ENCODE results near the gene PFN3. TPM values are rescaled to one million over a fixed set of nuclear protein-coding genes. Genes with fewer than 3 reads are reported as not detected.

PFN3 gene
- total RNA-seq, 1 experiment from 2014 or later, result 0.48 TPM

DNA sequence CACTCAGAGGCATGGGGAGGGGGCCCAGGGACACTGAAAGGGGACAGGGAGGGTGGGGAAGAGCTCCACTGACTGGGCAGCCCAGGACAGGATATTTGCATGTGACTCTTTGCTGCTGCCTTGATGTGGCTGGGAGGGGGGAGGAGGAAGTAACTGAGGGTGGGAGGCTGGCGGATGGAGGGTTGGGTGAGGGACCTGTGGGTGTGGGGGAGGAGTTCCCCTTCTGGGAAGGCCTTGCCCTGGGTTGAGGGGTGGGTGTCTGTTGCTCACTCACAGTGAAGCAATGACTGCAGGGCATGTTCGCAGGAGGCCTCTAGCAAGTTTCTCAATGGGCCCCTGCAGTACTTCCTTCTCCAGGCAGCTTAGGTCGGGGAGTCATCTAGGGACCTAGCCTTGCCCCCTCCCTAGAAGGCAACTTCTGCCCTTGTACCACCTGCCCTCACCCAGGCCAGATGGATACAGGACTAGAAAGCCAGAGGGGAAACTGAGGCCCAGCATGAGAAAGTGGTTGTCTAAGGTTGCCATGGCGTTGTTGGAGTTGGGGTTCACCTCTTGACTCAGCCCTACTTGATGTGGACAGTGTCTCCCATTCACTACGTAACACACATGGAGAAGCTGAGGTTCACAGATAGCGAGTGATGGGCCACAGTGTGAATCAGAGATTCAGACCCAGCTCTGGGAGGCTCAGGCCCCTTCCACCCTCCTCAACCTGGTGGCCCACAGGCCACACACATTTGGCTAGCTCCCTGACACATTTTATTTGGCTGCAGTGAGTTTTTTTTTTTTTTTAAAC, 29.0 kb upstream of the PFN3 start:
- ATAC-seq, result no peak
- DNase-seq (ENCODE audit: low spot score), result no peak
- Mint-ChIP-seq H3K4me1 (peaks cover 18% of the 10 kb centered on the region), H3K9me3 (no peaks in the 10 kb centered on the region), H3K36me3 (peaks cover 3% of the 10 kb centered on the region), H3K27me3 (ENCODE audit: low read depth) (peaks cover 1% of the 10 kb centered on the region), H3K4me3 (0 out of 2 replicates have a peak overlapping the region, but pooled peaks have one; percentile 18), H3K27ac (no peak overlapping the region)
- POLR2A ChIA-PET, result interaction anchor here (0.6 to 1.7 kb wide), 3 partner anchors 18 to 26 kb away, joined by 3 to 5 read pairs (median 3); no protein-coding TSS in a partner anchor
- TF ChIP-seq, protein P1, sequence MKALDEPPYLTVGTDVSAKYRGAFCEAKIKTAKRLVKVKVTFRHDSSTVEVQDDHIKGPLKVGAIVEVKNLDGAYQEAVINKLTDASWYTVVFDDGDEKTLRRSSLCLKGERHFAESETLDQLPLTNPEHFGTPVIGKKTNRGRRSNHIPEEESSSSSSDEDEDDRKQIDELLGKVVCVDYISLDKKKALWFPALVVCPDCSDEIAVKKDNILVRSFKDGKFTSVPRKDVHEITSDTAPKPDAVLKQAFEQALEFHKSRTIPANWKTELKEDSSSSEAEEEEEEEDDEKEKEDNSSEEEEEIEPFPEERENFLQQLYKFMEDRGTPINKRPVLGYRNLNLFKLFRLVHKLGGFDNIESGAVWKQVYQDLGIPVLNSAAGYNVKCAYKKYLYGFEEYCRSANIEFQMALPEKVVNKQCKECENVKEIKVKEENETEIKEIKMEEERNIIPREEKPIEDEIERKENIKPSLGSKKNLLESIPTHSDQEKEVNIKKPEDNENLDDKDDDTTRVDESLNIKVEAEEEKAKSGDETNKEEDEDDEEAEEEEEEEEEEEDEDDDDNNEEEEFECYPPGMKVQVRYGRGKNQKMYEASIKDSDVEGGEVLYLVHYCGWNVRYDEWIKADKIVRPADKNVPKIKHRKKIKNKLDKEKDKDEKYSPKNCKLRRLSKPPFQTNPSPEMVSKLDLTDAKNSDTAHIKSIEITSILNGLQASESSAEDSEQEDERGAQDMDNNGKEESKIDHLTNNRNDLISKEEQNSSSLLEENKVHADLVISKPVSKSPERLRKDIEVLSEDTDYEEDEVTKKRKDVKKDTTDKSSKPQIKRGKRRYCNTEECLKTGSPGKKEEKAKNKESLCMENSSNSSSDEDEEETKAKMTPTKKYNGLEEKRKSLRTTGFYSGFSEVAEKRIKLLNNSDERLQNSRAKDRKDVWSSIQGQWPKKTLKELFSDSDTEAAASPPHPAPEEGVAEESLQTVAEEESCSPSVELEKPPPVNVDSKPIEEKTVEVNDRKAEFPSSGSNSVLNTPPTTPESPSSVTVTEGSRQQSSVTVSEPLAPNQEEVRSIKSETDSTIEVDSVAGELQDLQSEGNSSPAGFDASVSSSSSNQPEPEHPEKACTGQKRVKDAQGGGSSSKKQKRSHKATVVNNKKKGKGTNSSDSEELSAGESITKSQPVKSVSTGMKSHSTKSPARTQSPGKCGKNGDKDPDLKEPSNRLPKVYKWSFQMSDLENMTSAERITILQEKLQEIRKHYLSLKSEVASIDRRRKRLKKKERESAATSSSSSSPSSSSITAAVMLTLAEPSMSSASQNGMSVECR (CRISPR knock-in tag; IDR thresholded peaks at IDR 0.05; ENCODE audit: borderline replicate concordance), result no peak
- CTCF ChIA-PET, result interaction anchor here (0.7 to 9.4 kb wide), 9 partner anchors 16 to 119 kb away, joined by 3 to 95 read pairs (median 5); partner anchors contain the start of gene PFN3

DNA sequence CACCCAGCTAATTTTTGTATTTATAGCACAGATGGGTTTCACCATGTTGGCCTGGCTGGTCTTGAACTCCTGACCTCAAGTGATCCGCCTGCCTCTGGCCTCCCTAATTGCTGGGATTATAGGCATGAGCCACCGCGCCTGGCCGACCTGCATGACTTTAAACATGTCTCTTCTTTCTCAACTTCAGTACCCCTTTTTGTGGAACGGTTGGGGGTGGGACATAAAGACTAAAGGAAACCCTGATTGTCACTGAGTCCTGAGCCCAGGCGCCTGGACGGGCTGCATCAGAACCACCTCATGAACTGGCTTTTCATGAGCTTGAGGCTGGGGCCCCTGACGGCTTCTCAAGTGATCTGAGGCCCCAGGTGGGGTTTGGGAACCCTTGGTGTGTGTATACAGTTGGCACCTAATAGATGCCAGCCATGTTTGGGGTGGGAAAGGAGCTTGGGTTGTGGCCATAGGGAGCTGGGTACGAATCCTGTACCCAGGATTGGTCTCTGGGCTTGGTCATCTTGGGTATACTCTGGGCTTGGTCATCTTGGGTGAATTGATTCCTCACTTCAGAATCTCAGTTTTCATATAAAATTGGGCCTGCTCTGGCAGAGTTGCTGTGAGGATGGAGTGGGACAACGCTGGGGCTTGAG, 28.2 kb upstream of the PFN3 start:
- POLR2A ChIA-PET, result interaction anchor here (0.6 to 1.7 kb wide), 3 partner anchors 19 to 27 kb away, joined by 3 to 5 read pairs (median 3); no protein-coding TSS in a partner anchor
- no peak overlapping the region for H3K4me3 Mint-ChIP-seq
- H3K27me3 Mint-ChIP-seq (ENCODE audit: low read depth), result peaks cover 5% of the 10 kb centered on the region
- H3K9me3 Mint-ChIP-seq, result no peaks in the 10 kb centered on the region
- H3K4me1 Mint-ChIP-seq, result peaks cover 18% of the 10 kb centered on the region
- TF ChIP-seq, protein P2, sequence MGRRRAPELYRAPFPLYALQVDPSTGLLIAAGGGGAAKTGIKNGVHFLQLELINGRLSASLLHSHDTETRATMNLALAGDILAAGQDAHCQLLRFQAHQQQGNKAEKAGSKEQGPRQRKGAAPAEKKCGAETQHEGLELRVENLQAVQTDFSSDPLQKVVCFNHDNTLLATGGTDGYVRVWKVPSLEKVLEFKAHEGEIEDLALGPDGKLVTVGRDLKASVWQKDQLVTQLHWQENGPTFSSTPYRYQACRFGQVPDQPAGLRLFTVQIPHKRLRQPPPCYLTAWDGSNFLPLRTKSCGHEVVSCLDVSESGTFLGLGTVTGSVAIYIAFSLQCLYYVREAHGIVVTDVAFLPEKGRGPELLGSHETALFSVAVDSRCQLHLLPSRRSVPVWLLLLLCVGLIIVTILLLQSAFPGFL (CRISPR knock-in tag; IDR thresholded peaks at IDR 0.05; ENCODE audit: borderline replicate concordance), result no peak
- TF ChIP-seq CREM (CRISPR knock-in tag; IDR thresholded peaks at IDR 0.05), result no peak
- TF ChIP-seq, protein P3, sequence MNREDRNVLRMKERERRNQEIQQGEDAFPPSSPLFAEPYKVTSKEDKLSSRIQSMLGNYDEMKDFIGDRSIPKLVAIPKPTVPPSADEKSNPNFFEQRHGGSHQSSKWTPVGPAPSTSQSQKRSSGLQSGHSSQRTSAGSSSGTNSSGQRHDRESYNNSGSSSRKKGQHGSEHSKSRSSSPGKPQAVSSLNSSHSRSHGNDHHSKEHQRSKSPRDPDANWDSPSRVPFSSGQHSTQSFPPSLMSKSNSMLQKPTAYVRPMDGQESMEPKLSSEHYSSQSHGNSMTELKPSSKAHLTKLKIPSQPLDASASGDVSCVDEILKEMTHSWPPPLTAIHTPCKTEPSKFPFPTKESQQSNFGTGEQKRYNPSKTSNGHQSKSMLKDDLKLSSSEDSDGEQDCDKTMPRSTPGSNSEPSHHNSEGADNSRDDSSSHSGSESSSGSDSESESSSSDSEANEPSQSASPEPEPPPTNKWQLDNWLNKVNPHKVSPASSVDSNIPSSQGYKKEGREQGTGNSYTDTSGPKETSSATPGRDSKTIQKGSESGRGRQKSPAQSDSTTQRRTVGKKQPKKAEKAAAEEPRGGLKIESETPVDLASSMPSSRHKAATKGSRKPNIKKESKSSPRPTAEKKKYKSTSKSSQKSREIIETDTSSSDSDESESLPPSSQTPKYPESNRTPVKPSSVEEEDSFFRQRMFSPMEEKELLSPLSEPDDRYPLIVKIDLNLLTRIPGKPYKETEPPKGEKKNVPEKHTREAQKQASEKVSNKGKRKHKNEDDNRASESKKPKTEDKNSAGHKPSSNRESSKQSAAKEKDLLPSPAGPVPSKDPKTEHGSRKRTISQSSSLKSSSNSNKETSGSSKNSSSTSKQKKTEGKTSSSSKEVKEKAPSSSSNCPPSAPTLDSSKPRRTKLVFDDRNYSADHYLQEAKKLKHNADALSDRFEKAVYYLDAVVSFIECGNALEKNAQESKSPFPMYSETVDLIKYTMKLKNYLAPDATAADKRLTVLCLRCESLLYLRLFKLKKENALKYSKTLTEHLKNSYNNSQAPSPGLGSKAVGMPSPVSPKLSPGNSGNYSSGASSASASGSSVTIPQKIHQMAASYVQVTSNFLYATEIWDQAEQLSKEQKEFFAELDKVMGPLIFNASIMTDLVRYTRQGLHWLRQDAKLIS (CRISPR knock-in tag; IDR thresholded peaks at IDR 0.05; ENCODE audit: borderline replicate concordance), result no peak
- no peak for TF ChIP-seq NR2C2 (CRISPR knock-in tag; IDR thresholded peaks at IDR 0.05)
- TF ChIP-seq JUN (CRISPR knock-in tag; IDR thresholded peaks at IDR 0.05), result no peak
- TF ChIP-seq, protein P1 (CRISPR knock-in tag; IDR thresholded peaks at IDR 0.05; ENCODE audit: borderline replicate concordance), result no peak
- TF ChIP-seq ZNF416 (CRISPR knock-in tag; IDR thresholded peaks at IDR 0.05), result no peak
- TF ChIP-seq NR1H2 (CRISPR knock-in tag; IDR thresholded peaks at IDR 0.05), result no peak
- TF ChIP-seq, protein P4, sequence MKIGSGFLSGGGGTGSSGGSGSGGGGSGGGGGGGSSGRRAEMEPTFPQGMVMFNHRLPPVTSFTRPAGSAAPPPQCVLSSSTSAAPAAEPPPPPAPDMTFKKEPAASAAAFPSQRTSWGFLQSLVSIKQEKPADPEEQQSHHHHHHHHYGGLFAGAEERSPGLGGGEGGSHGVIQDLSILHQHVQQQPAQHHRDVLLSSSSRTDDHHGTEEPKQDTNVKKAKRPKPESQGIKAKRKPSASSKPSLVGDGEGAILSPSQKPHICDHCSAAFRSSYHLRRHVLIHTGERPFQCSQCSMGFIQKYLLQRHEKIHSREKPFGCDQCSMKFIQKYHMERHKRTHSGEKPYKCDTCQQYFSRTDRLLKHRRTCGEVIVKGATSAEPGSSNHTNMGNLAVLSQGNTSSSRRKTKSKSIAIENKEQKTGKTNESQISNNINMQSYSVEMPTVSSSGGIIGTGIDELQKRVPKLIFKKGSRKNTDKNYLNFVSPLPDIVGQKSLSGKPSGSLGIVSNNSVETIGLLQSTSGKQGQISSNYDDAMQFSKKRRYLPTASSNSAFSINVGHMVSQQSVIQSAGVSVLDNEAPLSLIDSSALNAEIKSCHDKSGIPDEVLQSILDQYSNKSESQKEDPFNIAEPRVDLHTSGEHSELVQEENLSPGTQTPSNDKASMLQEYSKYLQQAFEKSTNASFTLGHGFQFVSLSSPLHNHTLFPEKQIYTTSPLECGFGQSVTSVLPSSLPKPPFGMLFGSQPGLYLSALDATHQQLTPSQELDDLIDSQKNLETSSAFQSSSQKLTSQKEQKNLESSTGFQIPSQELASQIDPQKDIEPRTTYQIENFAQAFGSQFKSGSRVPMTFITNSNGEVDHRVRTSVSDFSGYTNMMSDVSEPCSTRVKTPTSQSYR (CRISPR knock-in tag; IDR thresholded peaks at IDR 0.05), result no peak
- TF ChIP-seq ZNF138 (CRISPR knock-in tag; conservative IDR thresholded peaks at IDR 0.05), result no peak
- TF ChIP-seq SMAD3 (CRISPR knock-in tag; IDR thresholded peaks at IDR 0.05; ENCODE audit: borderline replicate concordance), result no peak
- TF ChIP-seq TP53 (CRISPR knock-in tag; IDR thresholded peaks at IDR 0.05), result no peak
- TF ChIP-seq SOX15 (CRISPR knock-in tag; IDR thresholded peaks at IDR 0.05), result no peak
- DNase-seq (ENCODE audit: low spot score) (no peak), ATAC-seq (no peak)
- H3K27ac Mint-ChIP-seq, result no peak overlapping the region
- H3K36me3 Mint-ChIP-seq, result peaks cover 3% of the 10 kb centered on the region
- CTCF ChIA-PET, result interaction anchor here (0.8 to 9.4 kb wide), 7 partner anchors 17 to 119 kb away, joined by 3 to 95 read pairs (median 8); partner anchors contain the start of gene PFN3
